K562 (cell line): ENCODE results near the gene GRWD1. TPM values are rescaled to one million over a fixed set of nuclear protein-coding genes. Genes with fewer than 3 reads are reported as not detected.

Source experiments
- CBFB ChIP-seq: sonication (generic); formaldehyde crosslinking; IDR thresholded peaks from 2 replicates; pipeline ENCODE4 v1.4.0; 2020; ENCODE audit warnings: mild to moderate bottlenecking, missing genetic modification reagents
- ESRRA ChIP-seq: fragments of 450-650 bp; IDR thresholded peaks from 2 replicates; pipeline ENCODE4 v1.6.1; 2014; ENCODE audit warnings: low read depth, mild to moderate bottlenecking, moderate library complexity, borderline replicate concordance
- ETV6 ChIP-seq, 3 experiments: fragments of 150-350 bp in 1 of 3; sonication (generic) in 1 of 3; formaldehyde crosslinking in 1 of 3; IDR thresholded peaks; 2 replicates each; pipeline versions ENCODE4 v1.6.1 to v1.8.0; 2014 to 2022; ENCODE audit warnings: borderline replicate concordance in 2 of 3, low read depth in 2 of 3, antibody characterized with exemption in 1 of 3, low read length in 1 of 3, mild to moderate bottlenecking in 1 of 3, missing genetic modification reagents in 1 of 3
- HMG20B ChIP-seq: fragments of 250-450 bp; sonication (Bioruptor Pico); IDR thresholded peaks from 2 replicates; pipeline ENCODE4 v1.5.0; 2021; ENCODE audit warnings: mild to moderate bottlenecking
- PHF21A ChIP-seq: fragments of 450-650 bp; IDR thresholded peaks from 2 replicates; pipeline ENCODE4 v1.6.1; 2017; ENCODE audit warnings: low read depth, borderline replicate concordance
- YY1 ChIP-seq, 3 experiments: IDR thresholded peaks; 2 replicates each; pipeline ENCODE4 v1.6.1; 2011; ENCODE audit warnings: low read length in 2 of 3, mild to moderate bottlenecking in 2 of 3, moderate library complexity in 2 of 3, borderline replicate concordance in 1 of 3, control low read depth in 1 of 3, low read depth in 1 of 3; ENCODE audit not compliant: insufficient read depth in 3 of 3, insufficient replicate concordance in 2 of 3, control insufficient read depth in 1 of 3, insufficient read length in 1 of 3; ENCODE audit errors: extremely low read depth in 1 of 3
- ZFP36 ChIP-seq: fragments of 150-350 bp; IDR thresholded peaks from 2 replicates; pipeline ENCODE4 v1.6.1; 2018; ENCODE audit warnings: low read length, low read depth; ENCODE audit not compliant: partially characterized antibody
- ZNF507 ChIP-seq: conservative IDR thresholded peaks from 2 replicates; pipeline ENCODE4 v1.6.1; 2017; ENCODE audit warnings: missing genetic modification characterization, missing compliant biosample characterization
- polyA plus RNA-seq, 8 experiments: library from polyadenylated mRNA; depleted of rRNA in 4 of 8; stranded (reverse) in 5 of 8; unstranded in 3 of 8; fragments of >200 nt; fragmentation: Nextera tagmentation in 2 of 8; fragmentation: Illumina TruSeq in 1 of 8; extraction: Ambion mirVana in 2 of 8; extraction: Trizol in 1 of 8; gene quantifications; 2 replicates each; pipeline versions ENCODE4 v1.2.1 to v1.2.3, GENCODE V29; 2011 to 2014; ENCODE audit warnings: inconsistent platforms in 1 of 8, missing spikeins in 1 of 8
- total RNA-seq, 7 experiments: library from RNA; depleted of rRNA in 6 of 7; stranded (reverse); fragments of >200 nt in 6 of 7; fragmentation: Illumina TruSeq in 2 of 7; extraction: Trizol in 2 of 7; gene quantifications; 2 replicates each; pipeline versions ENCODE4 v1.2.1 to v1.2.3, GENCODE V29; 2011 to 2021; ENCODE audit warnings: low replicate concordance in 1 of 7
- TF ChIP-seq, protein P1 (sequence below): sonication (generic); formaldehyde crosslinking; IDR thresholded peaks from 2 replicates; pipeline ENCODE4 v1.9.0; 2022; ENCODE audit warnings: mild to moderate bottlenecking, missing genetic modification reagents
- TF ChIP-seq, protein P2 (sequence below), 2 experiments: fragments of 450-650 bp in 1 of 2; sonication (generic) in 1 of 2; formaldehyde crosslinking in 1 of 2; IDR thresholded peaks; 2 replicates each; pipeline versions ENCODE4 v1.7.1 to v1.9.0; 2016 to 2022; ENCODE audit warnings: inconsistent platforms in 1 of 2, mild to moderate bottlenecking in 1 of 2, missing genetic modification reagents in 1 of 2

GRWD1 gene
- total and polyA plus RNA-seq, 9 of the 15 experiments (the other 6 are each of a cell fraction or from before 2014, with no cell fraction given) = 1.5 to 87.2 (median 24.5) TPM

DNA sequence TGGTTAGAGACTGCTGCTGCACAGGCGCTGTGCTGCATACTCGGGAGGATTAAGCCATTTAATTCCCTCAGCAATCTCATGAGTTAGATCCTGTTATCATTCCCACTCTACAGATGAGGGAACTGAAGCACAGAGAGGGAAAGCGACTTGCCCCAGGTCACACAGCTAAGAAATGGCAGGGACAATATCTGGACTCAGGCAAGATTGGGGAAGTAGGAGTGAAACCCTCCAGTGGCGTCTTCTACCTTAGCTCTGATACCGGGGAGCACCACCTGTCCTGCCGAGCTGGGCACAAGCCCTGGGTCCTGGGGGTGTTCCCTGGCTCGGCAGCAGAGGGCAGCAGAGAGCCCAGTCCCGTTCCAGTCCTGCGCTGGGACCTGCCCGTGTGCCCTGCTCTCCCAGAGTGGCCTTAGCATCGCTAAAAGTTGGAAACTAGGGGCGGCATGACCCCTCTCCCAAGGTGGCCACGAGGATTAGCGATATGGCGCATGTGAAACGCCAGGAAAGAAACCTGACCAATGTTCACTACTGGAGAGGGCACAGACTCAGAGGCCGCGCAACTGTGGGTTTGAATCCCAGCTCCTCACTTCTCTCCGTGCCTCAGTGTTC is 43.9 kb downstream of the GRWD1 start (continued):
- TF ChIP-seq YY1 (IDR thresholded peaks at IDR 0.05; ENCODE audit: borderline replicate concordance in 1 of 3, control insufficient read depth in 1 of 3, extremely low read depth in 1 of 3, insufficient read depth in 3 of 3, insufficient read length in 1 of 3, insufficient replicate concordance in 2 of 3, low read depth in 1 of 3, low read length in 2 of 3) = no peak
- TF ChIP-seq ETV6 (IDR thresholded peaks at IDR 0.05; ENCODE audit: borderline replicate concordance in 1 of 2, low read depth in 2 of 2, low read length in 1 of 2) = no peak
- TF ChIP-seq ETV6 (CRISPR knock-in tag; IDR thresholded peaks at IDR 0.05; ENCODE audit: borderline replicate concordance) = no peak
- no peak for TF ChIP-seq HMG20B (CRISPR knock-in tag)
- TF ChIP-seq, protein P1, sequence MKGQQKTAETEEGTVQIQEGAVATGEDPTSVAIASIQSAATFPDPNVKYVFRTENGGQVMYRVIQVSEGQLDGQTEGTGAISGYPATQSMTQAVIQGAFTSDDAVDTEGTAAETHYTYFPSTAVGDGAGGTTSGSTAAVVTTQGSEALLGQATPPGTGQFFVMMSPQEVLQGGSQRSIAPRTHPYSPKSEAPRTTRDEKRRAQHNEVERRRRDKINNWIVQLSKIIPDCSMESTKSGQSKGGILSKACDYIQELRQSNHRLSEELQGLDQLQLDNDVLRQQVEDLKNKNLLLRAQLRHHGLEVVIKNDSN = no peak
- no peak for TF ChIP-seq PHF21A
- TF ChIP-seq CBFB (CRISPR knock-in tag) = no peak
- TF ChIP-seq, protein P2, sequence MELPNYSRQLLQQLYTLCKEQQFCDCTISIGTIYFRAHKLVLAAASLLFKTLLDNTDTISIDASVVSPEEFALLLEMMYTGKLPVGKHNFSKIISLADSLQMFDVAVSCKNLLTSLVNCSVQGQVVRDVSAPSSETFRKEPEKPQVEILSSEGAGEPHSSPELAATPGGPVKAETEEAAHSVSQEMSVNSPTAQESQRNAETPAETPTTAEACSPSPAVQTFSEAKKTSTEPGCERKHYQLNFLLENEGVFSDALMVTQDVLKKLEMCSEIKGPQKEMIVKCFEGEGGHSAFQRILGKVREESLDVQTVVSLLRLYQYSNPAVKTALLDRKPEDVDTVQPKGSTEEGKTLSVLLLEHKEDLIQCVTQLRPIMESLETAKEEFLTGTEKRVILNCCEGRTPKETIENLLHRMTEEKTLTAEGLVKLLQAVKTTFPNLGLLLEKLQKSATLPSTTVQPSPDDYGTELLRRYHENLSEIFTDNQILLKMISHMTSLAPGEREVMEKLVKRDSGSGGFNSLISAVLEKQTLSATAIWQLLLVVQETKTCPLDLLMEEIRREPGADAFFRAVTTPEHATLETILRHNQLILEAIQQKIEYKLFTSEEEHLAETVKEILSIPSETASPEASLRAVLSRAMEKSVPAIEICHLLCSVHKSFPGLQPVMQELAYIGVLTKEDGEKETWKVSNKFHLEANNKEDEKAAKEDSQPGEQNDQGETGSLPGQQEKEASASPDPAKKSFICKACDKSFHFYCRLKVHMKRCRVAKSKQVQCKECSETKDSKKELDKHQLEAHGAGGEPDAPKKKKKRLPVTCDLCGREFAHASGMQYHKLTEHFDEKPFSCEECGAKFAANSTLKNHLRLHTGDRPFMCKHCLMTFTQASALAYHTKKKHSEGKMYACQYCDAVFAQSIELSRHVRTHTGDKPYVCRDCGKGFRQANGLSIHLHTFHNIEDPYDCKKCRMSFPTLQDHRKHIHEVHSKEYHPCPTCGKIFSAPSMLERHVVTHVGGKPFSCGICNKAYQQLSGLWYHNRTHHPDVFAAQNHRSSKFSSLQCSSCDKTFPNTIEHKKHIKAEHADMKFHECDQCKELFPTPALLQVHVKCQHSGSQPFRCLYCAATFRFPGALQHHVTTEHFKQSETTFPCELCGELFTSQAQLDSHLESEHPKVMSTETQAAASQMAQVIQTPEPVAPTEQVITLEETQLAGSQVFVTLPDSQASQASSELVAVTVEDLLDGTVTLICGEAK (IDR thresholded peaks at IDR 0.05) = no peak
- TF ChIP-seq, protein P2 (CRISPR knock-in tag; IDR thresholded peaks at IDR 0.05) = no peak
- no peak for TF ChIP-seq ZNF507 (tag)
- TF ChIP-seq ZFP36 = peak; percentile 88
- TF ChIP-seq ESRRA = no peak
